Upper lobe of left lung (tissue), 6 donors: ENCODE data around the gene MRO. TPM values are rescaled to one million over a fixed set of nuclear protein-coding genes. Genes with fewer than 3 reads are reported as not detected.
"Not testable (repeated sequence)": the region's sequence is repeated elsewhere in the genome, so short reads cannot be mapped to it uniquely, and the experiment has no call there.

Experiments
- ATAC-seq, 2 donors: fragments of 200-7000 bp; cut with Tn5 transposase; one replicate each; pipeline ENCODE4 v1.9.1; 2022; ENCODE audit warnings: mild to moderate bottlenecking in 2 of 2, moderate library complexity in 2 of 2; ENCODE audit not compliant: low FRiP score in 2 of 2
- DNase-seq, 2 donors: peaks; one replicate each; pipeline ENCODE4 v3.0.0-alpha.2; 2019 to 2020
- H3K27ac ChIP-seq, 4 donors: fragments of 200-600 bp; sonication (generic); one replicate each; pipeline ENCODE4 v1.5.1; 2016 to 2019
- H3K27me3 ChIP-seq, 4 donors: fragments of 200-600 bp; sonication (generic); one replicate each; pipeline ENCODE4 v1.5.1; 2017 to 2019
- H3K36me3 ChIP-seq, 4 donors: fragments of 200-600 bp; sonication (generic); one replicate each; pipeline ENCODE4 v1.5.1; 2016 to 2019
- H3K4me1 ChIP-seq, 4 donors: fragments of 200-600 bp; sonication (generic); one replicate each; pipeline ENCODE4 v1.5.1; 2018 to 2019
- H3K4me3 ChIP-seq, 4 donors: fragments of 200-600 bp; sonication (generic); one replicate each; pipeline ENCODE4 v1.5.1; 2017 to 2019; ENCODE audit warnings: mild to moderate bottlenecking in 2 of 4, moderate library complexity in 1 of 4
- H3K9me3 ChIP-seq, 4 donors: fragments of 200-600 bp; sonication (generic); one replicate each; pipeline ENCODE4 v1.5.1; 2018 to 2019
- CTCF ChIP-seq, 6 experiments: fragments of 450-650 bp in 4 of 6; fragments of 200-600 bp in 2 of 6; sonication (generic) in 2 of 6; IDR thresholded peaks; one replicate each; pipeline ENCODE4 v1.5.1; 2016 to 2019; ENCODE audit warnings: antibody characterized with exemption in 6 of 6
- EP300 ChIP-seq, 4 donors: sonication (generic); formaldehyde crosslinking; IDR thresholded peaks; one replicate each; pipeline ENCODE4 v1.5.1; 2017; ENCODE audit warnings: antibody characterized with exemption in 4 of 4, control low read depth in 2 of 4
- POLR2A ChIP-seq, 4 donors: fragments of 450-650 bp; IDR thresholded peaks; one replicate each; pipeline ENCODE4 v1.5.1; 2016 to 2017; ENCODE audit warnings: antibody characterized with exemption in 4 of 4, mild to moderate bottlenecking in 2 of 4
- POLR2AphosphoS5 ChIP-seq, 2 donors: sonication (generic); formaldehyde crosslinking; IDR thresholded peaks; one replicate each; pipeline ENCODE4 v1.5.1; 2017; ENCODE audit warnings: antibody characterized with exemption in 2 of 2
- WGBS, 2 donors: methylation state at CpG; one replicate each; pipeline ENCODE4 v1.1.5; 2017 to 2018; 5-methylcytosine and 5-hydroxymethylcytosine counted together
- total RNA-seq, 6 donors: library from RNA; depleted of rRNA in 4 of 6; stranded (reverse); fragments of >200 nt in 4 of 6; gene quantifications; one replicate each; pipeline versions ENCODE4 v1.1.0 to v1.2.1, GENCODE V29; 2016 to 2021
- donor health status: DM: no; HTN: no; CAD: no; lungs with moderate emphysema.
- donor health status: DM: no; HTN: yes; CAD: no; lungs with severe emphysema.

MRO gene
- total RNA-seq, 6 donors from 2014 or later, result 0.46 to 0.77 (median 0.71) TPM; not detected in 3

DNA sequence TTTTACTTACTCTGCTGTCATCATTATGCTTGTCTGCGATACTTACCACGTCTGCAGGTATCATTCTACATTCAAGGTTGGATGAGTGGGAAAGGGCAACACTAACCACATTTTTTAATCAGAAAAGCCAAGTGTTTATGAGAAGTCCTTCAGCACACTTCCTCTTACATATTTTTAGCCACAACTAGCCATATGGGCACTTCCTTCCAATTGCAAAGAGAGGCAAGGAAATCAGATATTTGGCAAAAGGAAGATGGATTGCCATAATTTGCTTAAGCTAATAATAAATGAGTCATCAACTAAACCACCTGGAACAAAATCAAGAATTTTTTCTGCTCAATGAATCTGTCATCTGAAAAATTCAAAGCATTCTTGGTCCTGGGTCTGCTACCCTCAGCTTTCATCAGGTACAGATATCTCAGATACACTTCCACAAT lies 16.7 kb upstream of the MRO start:
- DNase-seq, result peak in 1 of 2 donors; percentile 42
- Histone ChIP-seq H3K27ac (no peak overlapping the region), H3K9me3 (no peaks in the 10 kb centered on the region), H3K4me3 (no peak overlapping the region), H3K27me3 (no peaks in the 10 kb centered on the region), H3K4me1 (peaks cover 6 to 12% (median 11%) of the 10 kb centered on the region in 4 donors), H3K36me3 (no peaks in the 10 kb centered on the region)
- TF ChIP-seq EP300 (IDR thresholded peaks at IDR 0.05) (peak in 2 of 4 donors; percentile 41 to 59), POLR2A (IDR thresholded peaks at IDR 0.05) (no peak)
- ATAC-seq, result peak; percentile 69 to 74
- WGBS, 2 donors, result 24 to 27% methylated on average over 2 of the region's 2 CpGs

- not testable (repeated sequence) for H3K9me3 ChIP-seq, H3K36me3 ChIP-seq, H3K27ac ChIP-seq, DNase-seq, H3K27me3 ChIP-seq, H3K4me3 ChIP-seq, ATAC-seq
- 92 to 96% methylated on average over 7 of the region's 7 CpGs for WGBS, 2 donors
- H3K4me1 ChIP-seq, result peaks cover 6 to 12% (median 11%) of the 10 kb centered on the region in 4 donors
Observed at GRCh38 chr18:50833496-50833895, 13.7 kb upstream of the MRO start.

- H3K27ac ChIP-seq, result no peak overlapping the region
- H3K36me3 ChIP-seq, result no peaks in the 10 kb centered on the region
- H3K4me1 ChIP-seq, result peaks cover 6 to 12% (median 11%) of the 10 kb centered on the region in 4 donors
- DNase-seq (no peak), ATAC-seq (no peak)
- no peaks in the 10 kb centered on the region for H3K9me3 ChIP-seq
- no peak overlapping the region for H3K4me3 ChIP-seq
- H3K27me3 ChIP-seq, result no peaks in the 10 kb centered on the region
- WGBS, 2 donors, result 86 to 88% methylated on average over 2 of the region's 2 CpGs
- TF ChIP-seq POLR2AphosphoS5 (IDR thresholded peaks at IDR 0.05), result no peak
Observed at GRCh38 chr18:50832754-50833153, 12.9 kb upstream of the MRO start.

DNA sequence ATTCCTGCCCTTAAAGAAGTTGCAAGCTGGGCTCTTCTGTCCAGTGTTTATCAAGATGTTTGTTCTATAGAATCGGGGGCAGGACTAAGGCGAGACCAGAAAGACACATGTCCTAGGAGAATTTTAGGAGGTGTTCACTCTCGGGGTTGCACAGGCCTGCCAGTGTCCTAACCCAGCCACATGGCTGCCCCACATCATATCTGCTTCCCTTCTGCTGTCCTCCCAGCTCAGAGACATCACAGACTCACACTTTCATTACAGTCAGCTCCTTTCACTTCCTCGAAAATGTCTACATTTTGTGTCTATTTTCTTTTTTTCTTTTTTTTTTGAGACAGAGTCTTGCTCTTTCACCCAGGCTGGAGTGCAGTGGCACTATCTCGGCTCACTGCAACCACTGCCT lies 10.7 kb upstream of the MRO start:
- ATAC-seq, result peak; percentile 57 to 77
- 78 to 84% methylated on average over 5 of the region's 5 CpGs for WGBS, 2 donors

GRCh38 chr18:50829644-50830043 lies 9.8 kb upstream of the MRO start:
- Histone ChIP-seq H3K9me3 (no peaks in the 10 kb centered on the region), H3K27me3 (no peaks in the 10 kb centered on the region), H3K4me3 (no peak overlapping the region), H3K36me3 (no peaks in the 10 kb centered on the region), H3K27ac (peak overlapping the region in 1 of 4 donors; percentile 61), H3K4me1 (no peaks in the 10 kb centered on the region)
- DNase-seq (no peak), ATAC-seq (no peak)
- TF ChIP-seq POLR2A (IDR thresholded peaks at IDR 0.05) (no peak), CTCF (IDR thresholded peaks at IDR 0.05) (no peak), POLR2AphosphoS5 (IDR thresholded peaks at IDR 0.05) (no peak), EP300 (IDR thresholded peaks at IDR 0.05) (no peak)
- WGBS, 2 donors, result 87 to 88% methylated on average over 5 of the region's 5 CpGs

More for the DNA sequence above, 10.7 kb upstream of the MRO start:
- Histone ChIP-seq H3K4me3 (no peak overlapping the region), H3K36me3 (no peaks in the 10 kb centered on the region), H3K27ac (peak overlapping the region in 2 of 4 donors; percentile 44 to 61), H3K27me3 (no peaks in the 10 kb centered on the region), H3K9me3 (no peaks in the 10 kb centered on the region), H3K4me1 (no peaks in the 10 kb centered on the region)
- DNase-seq, result peak in 1 of 2 donors; percentile 34
- TF ChIP-seq POLR2AphosphoS5 (IDR thresholded peaks at IDR 0.05), result no peak
- no peak for TF ChIP-seq CTCF (IDR thresholded peaks at IDR 0.05)
- TF ChIP-seq POLR2A (IDR thresholded peaks at IDR 0.05), result no peak
- no peak for TF ChIP-seq EP300 (IDR thresholded peaks at IDR 0.05)

DNA sequence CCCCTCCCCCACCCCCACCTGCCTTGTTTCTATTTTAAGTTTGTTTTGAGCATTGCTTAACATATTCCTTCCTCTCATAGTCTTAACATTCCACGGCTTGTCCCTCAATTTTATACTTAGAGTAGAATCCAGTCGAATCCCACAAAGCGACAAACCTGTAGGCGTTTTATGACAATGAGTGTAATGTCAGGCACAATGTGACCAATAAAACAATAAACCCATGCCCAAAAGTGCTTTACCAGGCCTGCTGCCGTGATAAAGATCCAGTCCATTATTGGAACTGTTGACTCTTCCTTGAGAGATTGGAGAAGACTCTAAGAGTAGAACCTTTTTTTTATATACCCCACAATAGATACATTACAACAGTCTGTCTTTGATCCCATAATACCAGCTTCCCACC lies 6.2 kb upstream of the MRO start:
- Histone ChIP-seq H3K4me1 (no peaks in the 10 kb centered on the region), H3K36me3 (no peaks in the 10 kb centered on the region), H3K4me3 (no peak overlapping the region), H3K9me3 (no peaks in the 10 kb centered on the region), H3K27ac (no peak overlapping the region), H3K27me3 (no peaks in the 10 kb centered on the region)
- DNase-seq (no peak), ATAC-seq (no peak)
- TF ChIP-seq CTCF (IDR thresholded peaks at IDR 0.05) (no peak), POLR2AphosphoS5 (IDR thresholded peaks at IDR 0.05) (no peak), POLR2A (IDR thresholded peaks at IDR 0.05) (no peak), EP300 (IDR thresholded peaks at IDR 0.05) (no peak)
- 79 to 83% methylated on average over 5 of the region's 5 CpGs for WGBS, 2 donors
